Muscle layer of colon (tissue), 2 donors: ENCODE data around the gene NDUFA6.
"Not testable (repeated sequence)": the region's sequence is repeated elsewhere in the genome, so short reads cannot be mapped to it uniquely, and the experiment has no call there.

Experiments used
- H3K27ac ChIP-seq: one replicate; pipeline ENCODE4 v1.7.0; 2013; ENCODE audit warnings: low read depth, mild to moderate bottlenecking, low read length, moderate library complexity
- H3K27me3 ChIP-seq, 2 donors: one replicate each; pipeline ENCODE4 v1.7.0; 2013; ENCODE audit warnings: low read length in 2 of 2, mild to moderate bottlenecking in 2 of 2; ENCODE audit not compliant: insufficient read depth in 2 of 2, control insufficient read depth in 1 of 2
- H3K36me3 ChIP-seq: one replicate; pipeline ENCODE4 v1.7.0; 2013; ENCODE audit warnings: mild to moderate bottlenecking, low read length; ENCODE audit not compliant: insufficient read depth
- H3K4me1 ChIP-seq: one replicate; pipeline ENCODE4 v1.7.0; 2013; ENCODE audit warnings: mild to moderate bottlenecking, low read length; ENCODE audit not compliant: insufficient read depth
- H3K4me3 ChIP-seq, 2 donors: one replicate each; pipeline ENCODE4 v1.7.0; 2013; ENCODE audit warnings: low read length in 2 of 2, low read depth in 1 of 2, mild to moderate bottlenecking in 1 of 2, moderate library complexity in 1 of 2
- H3K9ac ChIP-seq: one replicate; pipeline ENCODE4 v1.7.0; 2013; ENCODE audit warnings: low read length
- H3K9me3 ChIP-seq: one replicate; pipeline ENCODE4 v1.7.0; 2013; ENCODE audit warnings: mild to moderate bottlenecking, low read length
- donor health status: abdominal sarcoma.
- donor health status: Adenocarcinoma of cecum.

Gene NDUFA6

GRCh38 chr22:42108848-42109247, 18.3 kb upstream of the NDUFA6 start:
- Histone ChIP-seq H3K36me3 (no peaks in the 10 kb centered on the region), H3K27ac (no peak overlapping the region), H3K4me3 (no peak overlapping the region), H3K9ac (no peak overlapping the region), H3K4me1 (no peaks in the 10 kb centered on the region), H3K27me3 (no peaks in the 10 kb centered on the region), H3K9me3 (peaks cover 3% of the 10 kb centered on the region)

- not testable (repeated sequence) for H3K9me3 ChIP-seq, H3K27ac ChIP-seq, H3K27me3 ChIP-seq, H3K9ac ChIP-seq, H3K4me3 ChIP-seq, H3K36me3 ChIP-seq, H3K4me1 ChIP-seq
Observed at GRCh38 chr22:42104332-42104860, 13.8 kb upstream of the NDUFA6 start.

- no peaks in the 10 kb centered on the region for H3K27me3 ChIP-seq
- no peak overlapping the region for H3K9ac ChIP-seq
- H3K9me3 ChIP-seq: peaks cover 8% of the 10 kb centered on the region
Observed at GRCh38 chr22:42101199-42101598, 10.6 kb upstream of the NDUFA6 start.

GRCh38 chr22:42091455-42091782, 847 bp upstream of the NDUFA6 start:
- H3K9ac ChIP-seq: peak overlapping the region; percentile 59
- H3K36me3 ChIP-seq: peaks cover 8% of the 10 kb centered on the region
- no peaks in the 10 kb centered on the region for H3K27me3 ChIP-seq
- peak overlapping the region; percentile 83 for H3K27ac ChIP-seq
- peaks cover 23% of the 10 kb centered on the region for H3K4me1 ChIP-seq
- H3K4me3 ChIP-seq: peak overlapping the region; percentile 85 to 92
- no peaks in the 10 kb centered on the region for H3K9me3 ChIP-seq

More at GRCh38 chr22:42101199-42101598, 10.6 kb upstream of the NDUFA6 start:
- Histone ChIP-seq H3K4me3 (no peak overlapping the region), H3K27ac (no peak overlapping the region), H3K4me1 (no peaks in the 10 kb centered on the region), H3K36me3 (no peaks in the 10 kb centered on the region)

GRCh38 chr22:42086051-42086450, 4.5 kb downstream of the NDUFA6 start:
- no peak overlapping the region for H3K4me3 ChIP-seq
- H3K27ac ChIP-seq: no peak overlapping the region
- peaks cover 12% of the 10 kb centered on the region for H3K4me1 ChIP-seq
- no peaks in the 10 kb centered on the region for H3K27me3 ChIP-seq
- peaks cover 42% of the 10 kb centered on the region for H3K36me3 ChIP-seq
- H3K9me3 ChIP-seq: no peaks in the 10 kb centered on the region
- no peak overlapping the region for H3K9ac ChIP-seq

GRCh38 chr22:42084874-42085273, 5.7 kb downstream of the NDUFA6 start:
- peaks cover 42% of the 10 kb centered on the region for H3K36me3 ChIP-seq
- H3K9me3 ChIP-seq: no peaks in the 10 kb centered on the region
- peaks cover 12% of the 10 kb centered on the region for H3K4me1 ChIP-seq
- H3K9ac ChIP-seq: no peak overlapping the region
- no peaks in the 10 kb centered on the region for H3K27me3 ChIP-seq
- H3K4me3 ChIP-seq: no peak overlapping the region
- no peak overlapping the region for H3K27ac ChIP-seq

GRCh38 chr22:42083119-42083518, 7.5 kb downstream of the NDUFA6 start:
- Histone ChIP-seq H3K9me3 (no peaks in the 10 kb centered on the region), H3K4me1 (peaks cover 11% of the 10 kb centered on the region), H3K27ac (no peak overlapping the region), H3K4me3 (no peak overlapping the region), H3K27me3 (no peaks in the 10 kb centered on the region), H3K9ac (no peak overlapping the region), H3K36me3 (peaks cover 42% of the 10 kb centered on the region)

GRCh38 chr22:42080287-42080686, 10.3 kb downstream of the NDUFA6 start:
- H3K4me1 ChIP-seq: peaks cover 20% of the 10 kb centered on the region
- H3K27me3 ChIP-seq: no peaks in the 10 kb centered on the region
- peak overlapping the region; percentile 68 to 78 for H3K4me3 ChIP-seq
- H3K9ac ChIP-seq: peak overlapping the region; percentile 49
- peaks cover 35% of the 10 kb centered on the region for H3K36me3 ChIP-seq
- no peaks in the 10 kb centered on the region for H3K9me3 ChIP-seq
- H3K27ac ChIP-seq: peak overlapping the region; percentile 85

- H3K27ac ChIP-seq: peak within 1 kb of the TSS; percentile 97
- H3K4me1 ChIP-seq: peaks cover 25% of the 10 kb centered on the region
- peak within 1 kb of the TSS; percentile 99 for H3K9ac ChIP-seq
- no peaks in the 10 kb centered on the region for H3K9me3 ChIP-seq
- H3K27me3 ChIP-seq: no peaks in the 10 kb centered on the region
- peak within 1 kb of the TSS; percentile 68 to 78 for H3K4me3 ChIP-seq
- H3K36me3 ChIP-seq: peaks cover 32% of the 10 kb centered on the region
Observed at GRCh38 chr22:42079319-42080251, 11.0 kb downstream of the NDUFA6 start, which contains the start of gene SMDT1. SMDT1 (plus strand) TSS chr22:42079700; CDS start chr22:42079769, 69 bp downstream.

GRCh38 chr22:42078469-42079318, 11.9 kb downstream of the NDUFA6 start:
- H3K4me3 ChIP-seq: peak overlapping the region; percentile 28 to 78
- H3K4me1 ChIP-seq: peaks cover 27% of the 10 kb centered on the region
- peaks cover 28% of the 10 kb centered on the region for H3K36me3 ChIP-seq

GRCh38 chr22:42077486-42078125, 13.0 kb downstream of the NDUFA6 start:
- peaks cover 33% of the 10 kb centered on the region for H3K4me1 ChIP-seq
- peak overlapping the region; percentile 97 for H3K27ac ChIP-seq
- no peak overlapping the region for H3K4me3 ChIP-seq
- H3K36me3 ChIP-seq: peaks cover 17% of the 10 kb centered on the region
- H3K9me3 ChIP-seq: no peaks in the 10 kb centered on the region
- H3K9ac ChIP-seq: peak overlapping the region; percentile 99
- H3K27me3 ChIP-seq: no peaks in the 10 kb centered on the region

More at GRCh38 chr22:42078469-42079318, 11.9 kb downstream of the NDUFA6 start:
- no peaks in the 10 kb centered on the region for H3K27me3 ChIP-seq
- peak overlapping the region; percentile 97 for H3K27ac ChIP-seq
- H3K9ac ChIP-seq: peak overlapping the region; percentile 99
- no peaks in the 10 kb centered on the region for H3K9me3 ChIP-seq
